Stimulated activated CD8-positive, alpha-beta memory T cell treated with anti-CD3 and anti-CD28 coated beads, Interleukin-4, amount 100 ng/mL, for 48 hours (primary cell): ENCODE measurements around the gene KLB.

ENCODE experiments used
- DNase-seq: peaks from one replicate; pipeline ENCODE4 v3.0.0-alpha.2; 2020

Gene KLB

GRCh38 chr4:39466747-39467146 lies 60.0 kb downstream of the KLB start:
- no peak for DNase-seq

DNA sequence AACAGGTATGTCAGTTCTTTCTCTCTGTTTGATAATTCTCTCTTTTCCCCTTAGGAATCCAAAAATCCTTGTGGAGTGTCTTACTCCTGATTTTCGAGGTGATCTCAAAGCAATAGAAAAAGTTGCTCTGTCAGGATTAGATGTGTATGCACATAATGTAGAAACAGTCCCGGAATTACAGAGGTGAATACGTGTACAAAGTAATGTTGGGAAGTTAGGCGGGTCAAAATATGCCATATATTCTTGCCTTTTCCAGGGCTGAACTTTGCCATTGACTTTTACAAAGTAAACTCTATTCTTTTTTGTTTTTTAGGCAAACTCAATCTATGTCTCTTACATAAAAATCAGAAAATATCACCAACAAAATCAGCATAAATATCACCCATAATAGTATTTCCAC lies 60.7 kb downstream of the KLB start:
- no peak for DNase-seq

- no peak for DNase-seq
These were observed 62.8 kb downstream of the KLB start for GRCh38 chr4:39469429-39470077.

GRCh38 chr4:39470402-39470801 lies 63.7 kb downstream of the KLB start:
- DNase-seq, result no peak

- no peak for DNase-seq
These were observed 65.7 kb downstream of the KLB start for GRCh38 chr4:39472396-39472795.

DNA sequence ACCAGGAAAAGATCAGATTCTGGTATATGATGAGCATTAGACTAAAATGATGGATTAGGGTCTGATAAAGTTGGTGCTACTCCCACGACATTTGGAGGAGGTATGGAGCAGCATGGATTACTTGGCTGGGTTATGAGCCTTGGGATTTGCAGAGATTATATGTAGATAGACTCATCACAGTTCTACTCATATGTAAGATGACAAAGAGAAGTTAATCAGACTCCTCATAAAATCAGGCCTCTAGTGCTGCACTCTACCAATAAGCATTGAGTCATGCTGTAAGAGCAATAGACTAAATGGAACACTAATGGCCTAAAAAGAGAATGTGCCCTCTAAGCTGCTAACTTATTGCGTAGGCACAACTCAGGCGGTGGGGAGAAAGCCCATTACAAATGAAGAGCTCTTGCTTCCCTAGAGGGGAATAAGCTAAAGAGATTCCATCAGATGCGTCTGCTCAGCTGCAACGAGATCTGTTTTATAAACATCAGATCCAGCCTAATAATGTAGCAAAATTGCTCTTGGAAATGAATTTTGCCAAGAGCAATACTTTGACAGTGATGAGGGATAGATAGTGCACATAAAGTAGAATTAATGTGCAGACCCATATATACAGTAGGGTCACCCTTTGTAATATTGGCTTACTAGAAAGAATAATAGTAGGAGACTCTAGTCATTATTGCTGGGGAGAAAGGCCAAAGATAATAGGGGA lies 69.6 kb downstream of the KLB start:
- no peak for DNase-seq

DNA sequence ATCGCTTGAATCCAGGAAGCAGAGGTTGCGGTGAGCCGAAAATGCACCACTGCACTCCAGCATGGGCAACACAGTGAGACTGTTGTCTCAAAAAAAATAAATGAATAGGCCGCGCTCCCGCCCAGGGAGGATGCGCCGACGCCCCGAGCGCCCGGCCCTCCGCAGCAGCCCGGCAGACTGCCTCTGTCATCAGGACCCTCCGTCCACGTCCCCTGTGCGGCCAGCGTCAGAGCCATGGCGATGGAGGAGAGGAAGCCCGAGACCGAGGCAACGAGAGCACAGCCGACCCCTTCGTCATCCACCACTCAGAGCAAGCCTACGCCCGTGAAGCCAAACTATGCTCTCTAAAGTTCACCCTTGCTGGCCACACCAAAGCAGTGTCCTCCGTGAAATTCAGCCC lies 73.5 kb downstream of the KLB start:
- no peak for DNase-seq

- DNase-seq, result no peak
These were observed 74.4 kb downstream of the KLB start for GRCh38 chr4:39480902-39481695.

GRCh38 chr4:39484582-39485272 lies 78.0 kb downstream of the KLB start:
- DNase-seq, result no peak

DNA sequence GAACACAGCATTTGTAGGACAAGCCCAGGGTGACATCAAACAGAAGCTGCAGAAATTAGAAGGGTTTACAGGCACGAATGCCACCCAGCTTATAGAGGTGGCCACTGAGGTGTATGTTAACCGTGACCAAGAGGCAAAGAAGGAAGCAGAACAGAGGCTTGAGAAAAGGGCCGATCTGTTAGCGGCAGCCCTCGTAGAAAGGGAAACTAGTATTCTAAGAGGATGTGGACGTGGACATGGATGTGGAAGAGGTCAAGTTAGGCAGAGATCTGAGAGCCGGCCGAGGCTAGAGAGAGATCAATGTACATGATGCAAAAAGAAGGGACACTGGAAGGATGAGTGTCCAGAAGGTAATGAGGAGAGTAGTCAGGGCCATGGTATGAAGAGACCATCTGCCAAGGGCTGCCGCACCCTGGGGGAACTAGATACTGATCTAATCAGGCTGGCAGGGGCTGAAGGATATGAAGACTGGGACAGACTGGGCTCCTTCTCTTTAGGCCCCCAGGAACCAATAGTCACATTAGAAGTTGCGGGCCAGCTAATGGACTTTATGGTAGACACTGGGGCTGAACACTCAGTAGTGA lies 79.6 kb downstream of the KLB start:
- DNase-seq, result no peak

- no peak for DNase-seq
These were observed 83.6 kb downstream of the KLB start for GRCh38 chr4:39490322-39490721.

- no peak for DNase-seq
These were observed 87.6 kb downstream of the KLB start for GRCh38 chr4:39494354-39494753.

DNA sequence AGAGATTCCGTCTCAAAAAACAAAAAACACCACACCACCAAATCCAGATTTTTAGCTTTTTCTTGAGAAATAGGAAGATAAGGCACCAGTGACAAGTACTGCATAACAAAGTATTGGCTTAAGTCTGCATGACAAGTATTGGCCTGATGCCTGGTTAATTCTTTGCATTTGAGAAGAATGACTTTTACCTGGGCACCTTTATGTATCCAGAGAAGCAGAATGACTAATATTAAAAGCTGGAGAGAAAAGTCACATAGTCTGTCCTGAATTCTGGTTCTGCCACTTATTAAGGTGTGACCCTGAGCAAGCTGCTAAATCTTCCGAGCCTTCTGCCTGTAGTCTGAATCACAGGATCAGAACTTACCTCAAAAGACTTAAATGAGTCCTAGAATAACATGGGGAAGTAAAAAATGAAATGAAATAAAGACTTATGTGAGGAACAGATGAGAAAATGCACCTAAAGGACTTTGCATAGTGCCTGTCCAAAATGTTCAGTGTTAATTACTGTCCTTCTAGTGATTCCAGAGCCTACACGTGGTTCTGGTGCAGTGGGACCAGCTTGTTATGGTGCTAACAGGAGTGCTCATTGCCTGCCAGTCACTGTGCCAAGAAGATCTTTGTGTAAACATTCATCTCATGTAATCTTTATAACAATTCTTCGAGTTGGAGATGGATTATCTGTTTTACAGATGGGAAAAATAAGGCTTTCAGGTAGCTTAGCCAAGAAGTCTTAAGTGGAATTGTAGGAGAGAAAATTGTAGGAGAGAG lies 88.9 kb downstream of the KLB start:
- no peak for DNase-seq

- no peak for DNase-seq
These were observed 91.4 kb downstream of the KLB start for GRCh38 chr4:39497909-39498726.

DNA sequence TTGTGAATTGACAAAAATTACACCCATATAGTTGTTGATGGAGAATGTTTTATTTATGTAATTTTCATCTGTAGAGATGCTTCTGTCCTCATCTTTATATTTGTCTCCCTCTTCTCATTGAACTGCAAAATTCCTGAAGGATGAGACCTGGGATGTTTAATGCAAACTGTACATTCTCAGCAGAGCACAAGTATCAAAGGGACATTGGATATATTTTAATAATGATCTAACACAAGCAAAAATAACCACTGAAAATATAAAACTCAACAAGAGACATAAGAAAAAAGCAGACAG lies 91.9 kb downstream of the KLB start:
- DNase-seq, result no peak
